GM18519 (cell line): Measurements from ENCODE around the gene SPATA12.

Source experiments
- ATAC-seq: cut with Tn5 transposase; IDR thresholded peaks from one replicate; pipeline ENCODE4 v1.9.1; 2021; ENCODE audit warnings: mild to moderate bottlenecking, moderate library complexity; ENCODE audit not compliant: unreplicated experiment, low FRiP score

Gene SPATA12

DNA sequence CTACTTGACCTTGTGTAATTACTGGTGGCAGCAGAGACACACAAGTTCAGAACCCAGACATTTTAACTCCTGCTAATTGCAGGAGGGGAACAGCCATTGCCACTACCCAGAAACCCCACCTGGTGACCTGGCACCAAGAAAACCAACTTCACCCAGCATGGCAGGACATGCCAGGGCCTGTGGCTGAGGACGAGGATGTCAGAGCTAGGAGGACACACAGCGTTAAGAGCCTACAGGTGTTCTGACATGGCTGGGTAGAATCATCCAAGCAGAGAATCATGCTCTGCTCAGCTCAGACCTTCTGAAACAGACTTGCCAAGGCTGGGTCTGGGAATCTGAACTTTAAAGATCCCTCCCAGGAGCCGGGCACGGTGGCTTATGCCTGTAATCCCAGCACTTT, 11.7 kb upstream of the SPATA12 start:
- no peak for ATAC-seq

GRCh38 chr3:57052662-57053061, 7.8 kb upstream of the SPATA12 start:
- no peak for ATAC-seq

- ATAC-seq, result no peak
These were observed 7.3 kb upstream of the SPATA12 start for GRCh38 chr3:57053122-57053521.

DNA sequence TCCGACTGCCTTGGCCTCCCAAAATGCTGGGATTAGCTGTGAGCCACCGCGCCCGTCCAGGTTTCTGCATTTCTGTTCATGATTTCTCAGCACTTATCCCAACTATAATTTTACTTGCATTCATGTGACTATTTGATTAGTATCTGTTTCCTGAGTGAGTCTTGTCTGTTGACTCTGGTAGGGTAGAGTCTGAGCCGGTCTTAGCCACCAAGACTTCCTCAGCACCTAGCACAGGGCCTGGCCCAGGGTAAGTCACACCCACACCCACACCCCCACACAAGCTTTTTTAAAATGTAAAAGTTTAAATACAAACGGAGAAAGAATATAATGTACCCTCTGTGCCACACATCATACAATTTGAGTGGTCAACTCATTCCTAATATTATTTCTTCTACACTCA, 3.1 kb upstream of the SPATA12 start:
- no peak for ATAC-seq

DNA sequence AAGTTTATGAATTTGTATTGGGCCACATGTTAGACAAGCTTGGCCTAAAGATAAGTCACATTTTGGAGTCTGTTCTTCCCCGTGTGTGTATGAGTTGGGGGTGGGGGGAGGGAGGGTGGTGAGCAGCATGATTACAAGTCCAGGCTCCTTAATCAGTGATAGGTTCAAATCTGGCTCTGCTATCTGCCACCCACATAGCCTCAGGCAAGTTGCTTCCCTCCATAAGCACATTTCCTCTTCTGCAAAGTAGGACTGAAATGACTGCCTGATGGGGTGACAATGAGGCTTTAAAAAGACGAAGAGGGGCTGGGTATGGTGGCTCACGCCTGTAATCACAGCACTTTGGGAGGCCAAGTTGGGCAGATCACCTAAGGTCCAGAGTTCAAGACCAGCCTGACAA, 1.1 kb upstream of the SPATA12 start:
- ATAC-seq, result no peak

GRCh38 chr3:57061556-57061955, 1.1 kb downstream of the SPATA12 start:
- no peak for ATAC-seq

GRCh38 chr3:57062101-57062631, 1.7 kb downstream of the SPATA12 start:
- ATAC-seq, result no peak

- no peak for ATAC-seq
These were observed 2.6 kb downstream of the SPATA12 start for GRCh38 chr3:57063032-57063431.

DNA sequence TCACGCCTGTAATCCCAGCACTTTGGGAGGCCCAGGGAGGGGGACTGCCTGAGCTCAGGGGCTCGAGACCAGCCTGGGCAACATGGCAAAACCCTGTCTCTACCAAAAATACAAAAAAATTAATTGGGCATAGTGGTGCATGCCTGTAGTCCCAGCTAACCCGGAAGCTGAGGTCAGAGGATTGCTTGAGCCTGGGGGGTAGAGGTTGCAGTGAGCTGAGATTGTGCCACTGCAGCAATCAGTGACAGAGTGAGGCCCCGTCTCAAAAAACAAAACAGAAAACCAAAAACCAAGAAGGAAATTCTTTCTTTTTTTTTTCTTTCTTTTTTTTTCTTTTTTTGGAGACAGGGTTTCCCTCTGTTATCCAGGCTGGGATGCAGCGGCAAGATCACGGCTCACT, 3.5 kb downstream of the SPATA12 start:
- ATAC-seq, result no peak

- no peak for ATAC-seq
These were observed 4.1 kb downstream of the SPATA12 start for GRCh38 chr3:57064572-57064971.

GRCh38 chr3:57065588-57065987, 5.1 kb downstream of the SPATA12 start:
- ATAC-seq, result no peak

GRCh38 chr3:57066471-57066870, 6.0 kb downstream of the SPATA12 start:
- ATAC-seq, result no peak

GRCh38 chr3:57068437-57069089, 8.1 kb downstream of the SPATA12 start:
- ATAC-seq, result peak; percentile 92

DNA sequence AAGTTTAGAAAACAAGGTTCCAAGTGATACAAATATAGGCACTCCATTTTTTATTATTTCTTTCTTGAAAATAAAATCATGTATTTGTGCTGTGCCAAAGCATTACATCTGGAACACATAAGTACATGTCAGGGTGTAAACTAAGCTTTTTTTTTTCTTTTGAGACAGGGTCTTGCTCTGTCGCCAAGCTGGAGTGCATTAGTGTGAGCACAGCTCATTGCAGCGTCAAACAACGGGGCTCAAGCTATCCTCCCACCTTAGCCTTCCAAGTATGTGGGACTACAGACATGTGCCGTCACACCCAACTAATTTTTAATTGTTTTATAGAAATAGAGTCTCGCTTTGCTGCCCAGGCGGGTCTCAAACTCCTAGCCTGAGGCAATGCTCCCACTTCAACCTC, 9.0 kb downstream of the SPATA12 start:
- ATAC-seq, result no peak

- ATAC-seq, result no peak
These were observed 13.2 kb downstream of the SPATA12 start for GRCh38 chr3:57073628-57074027.

DNA sequence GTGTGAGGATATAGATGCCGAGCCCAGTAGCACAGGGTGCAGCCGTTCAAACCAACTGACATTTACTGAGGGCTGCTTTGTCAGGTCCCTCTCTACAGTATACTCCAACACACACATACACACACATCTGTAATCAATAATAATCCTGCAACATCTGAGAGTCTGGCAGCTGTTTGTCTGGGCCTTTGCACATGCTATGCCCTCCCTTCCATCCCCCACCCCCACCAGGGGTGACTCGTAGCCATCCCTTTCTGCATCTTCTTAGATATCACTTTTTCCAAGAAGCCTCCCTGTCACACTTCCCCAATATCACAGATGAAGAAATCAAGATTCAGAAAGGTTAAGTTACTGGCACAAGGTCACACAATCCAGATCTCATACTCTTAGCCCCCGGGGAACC, 13.7 kb downstream of the SPATA12 start:
- ATAC-seq, result no peak

DNA sequence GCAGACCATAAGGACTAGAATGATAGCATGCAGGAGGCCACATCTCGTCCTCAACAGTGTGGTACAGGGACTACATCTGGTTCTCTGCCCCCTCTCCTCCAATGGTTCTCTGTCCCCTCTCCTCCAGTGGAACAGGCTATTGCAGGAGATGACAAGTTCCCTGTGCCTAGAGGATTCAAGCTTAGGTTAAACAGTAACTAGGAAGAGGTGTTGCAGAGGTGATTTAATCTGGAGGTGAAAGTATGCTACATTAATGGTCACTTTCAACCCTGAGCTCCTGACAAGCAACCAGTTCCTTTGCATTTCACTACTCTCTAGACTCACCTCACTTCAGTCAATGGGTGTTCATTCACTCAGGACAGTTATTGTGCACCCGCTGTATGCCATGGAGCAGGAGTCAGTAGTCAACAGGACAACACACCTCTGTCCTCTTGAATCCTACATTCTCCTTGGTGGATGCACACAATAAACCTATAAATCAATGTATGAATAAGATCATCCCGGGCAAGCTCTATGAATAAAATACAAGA, 16.0 kb downstream of the SPATA12 start:
- no peak for ATAC-seq

DNA sequence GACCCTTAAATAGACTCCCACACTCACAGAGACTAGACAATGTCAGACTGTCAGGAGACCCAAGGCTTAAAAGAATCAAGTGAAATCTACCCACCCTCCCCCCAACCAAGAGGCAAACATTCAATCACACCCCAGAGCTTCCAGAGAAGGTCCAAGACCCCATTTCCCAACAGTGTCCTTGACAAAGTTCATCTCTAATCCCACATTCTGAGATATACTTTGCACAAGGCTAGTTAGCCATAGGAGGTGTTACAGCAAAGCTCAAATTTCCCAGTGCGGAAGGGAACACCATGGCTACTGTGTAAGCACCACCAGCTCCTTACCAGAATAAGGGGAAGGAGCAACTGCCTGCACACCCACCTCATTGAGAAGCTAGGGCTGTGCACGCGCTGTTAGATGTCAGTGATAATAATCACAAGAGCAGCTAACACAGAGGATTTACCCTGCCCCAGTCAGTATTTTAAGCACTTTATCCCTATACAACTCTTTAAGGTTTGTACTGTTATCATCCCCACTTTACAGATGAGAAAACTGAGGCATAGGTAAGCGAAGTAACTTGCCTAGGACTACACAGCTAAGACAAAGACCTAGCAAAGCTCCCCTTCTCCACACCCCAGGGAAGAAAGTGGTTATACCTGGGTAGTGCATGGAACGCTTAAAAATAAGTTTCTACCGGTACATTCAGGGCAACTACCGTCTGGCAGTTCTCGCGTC, 17.3 kb downstream of the SPATA12 start:
- no peak for ATAC-seq

GRCh38 chr3:57078344-57078634, 17.8 kb downstream of the SPATA12 start:
- ATAC-seq, result no peak

- ATAC-seq, result no peak
These were observed 18.4 kb downstream of the SPATA12 start for GRCh38 chr3:57078635-57079473.

DNA sequence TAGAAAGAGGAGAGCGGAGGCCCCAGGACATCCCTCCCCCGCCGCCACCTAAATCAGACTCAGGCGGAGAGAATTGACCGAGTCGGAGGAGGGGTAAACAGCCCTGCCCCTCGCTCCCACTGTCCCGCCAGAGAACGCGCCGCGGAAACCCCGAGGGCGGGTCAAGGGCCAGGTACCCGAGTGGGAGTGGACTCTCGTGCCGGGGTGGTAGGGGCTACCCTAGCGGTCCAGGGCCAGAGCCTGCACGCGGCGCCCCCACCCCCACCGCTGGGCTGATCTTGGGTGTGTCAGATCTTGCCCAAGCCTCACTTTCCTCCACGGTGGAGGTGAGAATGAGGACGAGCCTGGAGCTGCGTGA, 19.0 kb downstream of the SPATA12 start:
- ATAC-seq, result no peak
